ENCODE measurements around the gene LYZL6. TPM values are rescaled to one million over a fixed set of nuclear protein-coding genes. Genes with fewer than 3 reads are reported as not detected.
A peak's percentile ranks its signal among the peaks of the same experiment; 100 is the strongest.

The LYZL6 gene
- total RNA-seq, 2 donors from 2014 or later = not detected

GRCh38 chr17:35972535-35972934 is 29.0 kb upstream of the LYZL6 start:
- H3K27me3 Mint-ChIP-seq (ENCODE audit: insufficient read depth) = no peaks in the 10 kb centered on the region
- peaks cover 4% of the 10 kb centered on the region for H3K4me1 ChIP-seq (ENCODE audit: control insufficient read depth, insufficient read depth, low read length)
- no peak overlapping the region for H3K27ac ChIP-seq (ENCODE audit: low read depth, low read length)
- H3K4me1 Mint-ChIP-seq = peaks cover 24% of the 10 kb centered on the region
- H3K9me3 Mint-ChIP-seq = no peaks in the 10 kb centered on the region
- H3K4me3 ChIP-seq (ENCODE audit: low read length) = no peak overlapping the region
- no peaks in the 10 kb centered on the region for H3K36me3 ChIP-seq (ENCODE audit: control insufficient read depth, insufficient read depth, low read length)
- WGBS, 2 experiments (ENCODE audit: insufficient coverage in 1 of 2, insufficient read length in 1 of 2) = 93 to 96% methylated on average over 6 of the region's 6 CpGs
- H3K9ac ChIP-seq (ENCODE audit: extremely low read depth, low read length, poor library complexity, severe bottlenecking) = no peak overlapping the region
- no peaks in the 10 kb centered on the region for H3K9me3 ChIP-seq (ENCODE audit: control insufficient read depth, low read length)
- TF ChIP-seq, protein P1, sequence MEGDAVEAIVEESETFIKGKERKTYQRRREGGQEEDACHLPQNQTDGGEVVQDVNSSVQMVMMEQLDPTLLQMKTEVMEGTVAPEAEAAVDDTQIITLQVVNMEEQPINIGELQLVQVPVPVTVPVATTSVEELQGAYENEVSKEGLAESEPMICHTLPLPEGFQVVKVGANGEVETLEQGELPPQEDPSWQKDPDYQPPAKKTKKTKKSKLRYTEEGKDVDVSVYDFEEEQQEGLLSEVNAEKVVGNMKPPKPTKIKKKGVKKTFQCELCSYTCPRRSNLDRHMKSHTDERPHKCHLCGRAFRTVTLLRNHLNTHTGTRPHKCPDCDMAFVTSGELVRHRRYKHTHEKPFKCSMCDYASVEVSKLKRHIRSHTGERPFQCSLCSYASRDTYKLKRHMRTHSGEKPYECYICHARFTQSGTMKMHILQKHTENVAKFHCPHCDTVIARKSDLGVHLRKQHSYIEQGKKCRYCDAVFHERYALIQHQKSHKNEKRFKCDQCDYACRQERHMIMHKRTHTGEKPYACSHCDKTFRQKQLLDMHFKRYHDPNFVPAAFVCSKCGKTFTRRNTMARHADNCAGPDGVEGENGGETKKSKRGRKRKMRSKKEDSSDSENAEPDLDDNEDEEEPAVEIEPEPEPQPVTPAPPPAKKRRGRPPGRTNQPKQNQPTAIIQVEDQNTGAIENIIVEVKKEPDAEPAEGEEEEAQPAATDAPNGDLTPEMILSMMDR (conservative IDR thresholded peaks at IDR 0.05) = no peak
- H3K27ac Mint-ChIP-seq = no peak overlapping the region
- no peaks in the 10 kb centered on the region for H3K36me3 Mint-ChIP-seq (ENCODE audit: low read depth)
- H3K4me3 Mint-ChIP-seq = no peak overlapping the region
- DNase-seq = no peak
- H3K27me3 ChIP-seq (ENCODE audit: control insufficient read depth, insufficient read depth, low read length, poor library complexity, severe bottlenecking) = no peaks in the 10 kb centered on the region

- Histone ChIP-seq H3K27ac (ENCODE audit: low read depth, low read length) (no peak overlapping the region), H3K4me3 (ENCODE audit: low read length) (no peak overlapping the region), H3K9me3 (ENCODE audit: control insufficient read depth, low read length) (no peaks in the 10 kb centered on the region), H3K27me3 (ENCODE audit: control insufficient read depth, insufficient read depth, low read length, poor library complexity, severe bottlenecking) (no peaks in the 10 kb centered on the region), H3K36me3 (ENCODE audit: control insufficient read depth, insufficient read depth, low read length) (no peaks in the 10 kb centered on the region), H3K9ac (ENCODE audit: extremely low read depth, low read length, poor library complexity, severe bottlenecking) (no peak overlapping the region), H3K4me1 (ENCODE audit: control insufficient read depth, insufficient read depth, low read length) (peaks cover 4% of the 10 kb centered on the region)
- H3K27ac Mint-ChIP-seq = no peak overlapping the region
- peaks cover 24% of the 10 kb centered on the region for H3K4me1 Mint-ChIP-seq
- DNase-seq = no peak
- H3K27me3 Mint-ChIP-seq (ENCODE audit: insufficient read depth) = no peaks in the 10 kb centered on the region
- TF ChIP-seq, protein P1 (conservative IDR thresholded peaks at IDR 0.05) = no peak
- no peak overlapping the region for H3K4me3 Mint-ChIP-seq
- no peaks in the 10 kb centered on the region for H3K36me3 Mint-ChIP-seq (ENCODE audit: low read depth)
- H3K9me3 Mint-ChIP-seq = no peaks in the 10 kb centered on the region
- WGBS, 2 experiments (ENCODE audit: insufficient coverage in 1 of 2, insufficient read length in 1 of 2) = 71 to 83% methylated on average over 1 of the region's 1 CpG
Observed at GRCh38 chr17:35972066-35972465, 28.6 kb upstream of the LYZL6 start.

DNA sequence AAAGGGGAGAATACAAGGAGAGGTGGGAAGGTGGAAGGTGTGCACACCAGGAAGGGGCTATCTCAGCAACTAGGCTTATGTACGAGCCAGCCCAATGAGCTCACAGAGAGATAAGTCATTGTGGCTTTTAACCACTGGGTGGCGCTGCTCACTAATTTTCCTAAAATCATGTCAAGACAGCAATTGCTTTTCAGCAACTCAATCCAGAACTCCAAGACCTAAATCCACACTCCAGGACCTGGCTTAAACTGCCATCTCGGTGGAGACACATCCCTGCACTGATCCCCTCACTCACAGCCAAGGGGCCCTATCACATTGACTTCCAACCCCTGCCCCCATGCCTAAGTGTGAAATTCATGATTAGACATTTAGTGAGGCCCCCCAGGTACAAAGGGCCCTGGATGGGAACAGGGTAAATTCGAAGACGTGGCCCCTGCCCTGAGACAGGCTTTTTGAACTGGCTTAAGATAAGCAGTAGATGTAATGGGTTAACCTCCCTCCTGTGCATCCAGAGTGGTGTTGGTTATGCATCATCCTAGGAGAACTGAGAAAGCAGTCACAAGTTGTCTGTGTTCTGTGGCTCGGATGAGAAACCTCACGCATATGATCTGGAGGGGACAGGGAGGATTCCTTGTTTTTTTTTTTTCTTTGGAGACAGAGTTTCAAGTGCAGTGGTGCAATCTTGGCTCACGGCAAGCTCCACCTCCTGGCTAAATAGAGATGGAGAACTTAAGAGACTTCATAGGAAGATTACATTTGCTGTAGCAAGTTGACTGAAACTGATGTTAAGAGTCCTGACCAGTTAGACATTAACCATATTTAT is 26.3 kb upstream of the LYZL6 start:
- no peaks in the 10 kb centered on the region for H3K36me3 Mint-ChIP-seq (ENCODE audit: low read depth)
- H3K4me3 Mint-ChIP-seq = no peak overlapping the region
- Histone ChIP-seq H3K36me3 (ENCODE audit: control insufficient read depth, insufficient read depth, low read length) (no peaks in the 10 kb centered on the region), H3K9me3 (ENCODE audit: control insufficient read depth, low read length) (no peaks in the 10 kb centered on the region), H3K4me1 (ENCODE audit: control insufficient read depth, insufficient read depth, low read length) (peaks cover 4% of the 10 kb centered on the region), H3K4me3 (ENCODE audit: low read length) (no peak overlapping the region), H3K9ac (ENCODE audit: extremely low read depth, low read length, poor library complexity, severe bottlenecking) (no peak overlapping the region), H3K27ac (ENCODE audit: low read depth, low read length) (no peak overlapping the region), H3K27me3 (ENCODE audit: control insufficient read depth, insufficient read depth, low read length, poor library complexity, severe bottlenecking) (no peaks in the 10 kb centered on the region)
- peaks cover 23% of the 10 kb centered on the region for H3K4me1 Mint-ChIP-seq
- WGBS, 2 experiments (ENCODE audit: insufficient coverage in 1 of 2, insufficient read length in 1 of 2) = 58% methylated on average over 5 to 8 of the region's 8 CpGs
- peak overlapping the region; percentile 53 for H3K27ac Mint-ChIP-seq
- no peaks in the 10 kb centered on the region for H3K9me3 Mint-ChIP-seq
- DNase-seq = peak; percentile 97
- TF ChIP-seq, protein P1 (conservative IDR thresholded peaks at IDR 0.05) = peak; percentile 91
- H3K27me3 Mint-ChIP-seq (ENCODE audit: insufficient read depth) = no peaks in the 10 kb centered on the region

All from endodermal cell (in vitro differentiated cells).